ENCODE data around the gene BMP5. TPM values are rescaled to one million over a fixed set of nuclear protein-coding genes. Genes with fewer than 3 reads are reported as not detected.

The BMP5 gene
- total RNA-seq, 1 experiment from 2014 or later: not detected

DNA sequence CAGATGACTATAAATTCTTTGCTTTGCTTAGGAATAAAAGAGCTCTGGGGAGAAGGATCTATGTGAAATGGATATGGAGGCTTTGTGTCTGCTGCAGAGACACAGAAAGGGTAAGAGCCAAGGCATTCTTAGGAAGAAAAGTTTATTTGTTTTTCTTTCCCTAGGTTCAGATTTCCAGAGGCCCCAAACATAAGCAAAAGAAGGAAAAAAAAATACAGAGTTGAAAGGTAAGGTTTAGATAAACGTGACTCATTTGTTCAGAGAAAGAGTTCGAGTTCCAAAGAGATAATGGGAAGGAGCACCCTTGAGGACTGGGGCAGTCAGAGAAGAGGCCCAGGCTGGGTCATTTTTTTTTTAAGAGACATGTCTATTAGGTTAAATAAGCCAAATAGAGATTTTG, 27.4 kb upstream of the BMP5 start:
- H3K4me1 Mint-ChIP-seq (ENCODE audit: low read depth, unreplicated experiment): peaks cover 33% of the 10 kb centered on the region
- no peaks in the 10 kb centered on the region for H3K9me3 Mint-ChIP-seq (ENCODE audit: low read depth, unreplicated experiment)
- no TSS peak for BruUV-seq (replicated peaks)
- intact Hi-C loops (cut with micrococcal nuclease; ENCODE audit: unreplicated experiment): no loop called here
- H3K27me3 Mint-ChIP-seq (ENCODE audit: unreplicated experiment): no peaks in the 10 kb centered on the region
- DNase-seq: no peak
- TF ChIP-seq, protein P1, sequence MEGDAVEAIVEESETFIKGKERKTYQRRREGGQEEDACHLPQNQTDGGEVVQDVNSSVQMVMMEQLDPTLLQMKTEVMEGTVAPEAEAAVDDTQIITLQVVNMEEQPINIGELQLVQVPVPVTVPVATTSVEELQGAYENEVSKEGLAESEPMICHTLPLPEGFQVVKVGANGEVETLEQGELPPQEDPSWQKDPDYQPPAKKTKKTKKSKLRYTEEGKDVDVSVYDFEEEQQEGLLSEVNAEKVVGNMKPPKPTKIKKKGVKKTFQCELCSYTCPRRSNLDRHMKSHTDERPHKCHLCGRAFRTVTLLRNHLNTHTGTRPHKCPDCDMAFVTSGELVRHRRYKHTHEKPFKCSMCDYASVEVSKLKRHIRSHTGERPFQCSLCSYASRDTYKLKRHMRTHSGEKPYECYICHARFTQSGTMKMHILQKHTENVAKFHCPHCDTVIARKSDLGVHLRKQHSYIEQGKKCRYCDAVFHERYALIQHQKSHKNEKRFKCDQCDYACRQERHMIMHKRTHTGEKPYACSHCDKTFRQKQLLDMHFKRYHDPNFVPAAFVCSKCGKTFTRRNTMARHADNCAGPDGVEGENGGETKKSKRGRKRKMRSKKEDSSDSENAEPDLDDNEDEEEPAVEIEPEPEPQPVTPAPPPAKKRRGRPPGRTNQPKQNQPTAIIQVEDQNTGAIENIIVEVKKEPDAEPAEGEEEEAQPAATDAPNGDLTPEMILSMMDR (IDR thresholded peaks at IDR 0.05; ENCODE audit: unreplicated experiment): no peak
- H3K36me3 Mint-ChIP-seq (ENCODE audit: insufficient read depth, unreplicated experiment): no peaks in the 10 kb centered on the region
- CTCF ChIA-PET: interaction anchor here (0.7 kb wide), 1 partner anchor 320 kb away, joined by 3 read pairs; no protein-coding TSS in a partner anchor
- no peak overlapping the region for H3K4me3 Mint-ChIP-seq (ENCODE audit: low read depth, unreplicated experiment)
- H3K27ac Mint-ChIP-seq (ENCODE audit: unreplicated experiment): peak overlapping the region; percentile 26

DNA sequence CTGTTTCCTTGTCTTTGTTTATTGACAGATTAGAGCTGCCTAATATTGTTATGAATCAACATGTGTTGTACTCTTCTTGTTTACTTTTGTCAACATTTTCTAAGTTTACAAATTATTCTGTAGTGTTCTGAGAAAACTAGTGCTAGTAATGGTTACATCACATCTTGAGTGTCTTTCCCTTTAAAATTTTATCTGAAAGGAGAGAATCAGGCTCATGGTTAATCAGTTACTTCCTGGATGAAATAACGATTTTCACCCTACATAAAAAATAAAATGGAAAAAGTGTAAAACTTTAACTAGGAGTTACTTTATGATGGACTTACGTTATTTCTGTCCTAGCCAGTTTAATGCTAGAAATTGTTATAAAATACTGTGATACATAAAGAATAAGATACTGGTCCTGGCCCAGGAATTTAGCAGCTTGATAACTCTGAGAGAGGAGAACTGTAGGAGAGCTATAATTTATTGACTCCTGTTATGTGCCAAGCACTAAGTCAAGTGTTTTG, 26.4 kb upstream of the BMP5 start:
- Mint-ChIP-seq H3K9me3 (ENCODE audit: low read depth, unreplicated experiment) (no peaks in the 10 kb centered on the region), H3K4me1 (ENCODE audit: low read depth, unreplicated experiment) (peaks cover 41% of the 10 kb centered on the region), H3K27me3 (ENCODE audit: unreplicated experiment) (no peaks in the 10 kb centered on the region), H3K36me3 (ENCODE audit: insufficient read depth, unreplicated experiment) (no peaks in the 10 kb centered on the region), H3K27ac (ENCODE audit: unreplicated experiment) (peak overlapping the region; percentile 53), H3K4me3 (ENCODE audit: low read depth, unreplicated experiment) (peak overlapping the region; percentile 14)
- TF ChIP-seq, protein P1 (IDR thresholded peaks at IDR 0.05; ENCODE audit: unreplicated experiment): no peak
- CTCF ChIA-PET: interaction anchor here (0.9 kb wide), 1 partner anchor 33 kb away, joined by 3 read pairs; no protein-coding TSS in a partner anchor
- DNase-seq: no peak
- BruUV-seq (replicated peaks): no TSS peak
- intact Hi-C loops (cut with micrococcal nuclease; ENCODE audit: unreplicated experiment): no loop called here

DNA sequence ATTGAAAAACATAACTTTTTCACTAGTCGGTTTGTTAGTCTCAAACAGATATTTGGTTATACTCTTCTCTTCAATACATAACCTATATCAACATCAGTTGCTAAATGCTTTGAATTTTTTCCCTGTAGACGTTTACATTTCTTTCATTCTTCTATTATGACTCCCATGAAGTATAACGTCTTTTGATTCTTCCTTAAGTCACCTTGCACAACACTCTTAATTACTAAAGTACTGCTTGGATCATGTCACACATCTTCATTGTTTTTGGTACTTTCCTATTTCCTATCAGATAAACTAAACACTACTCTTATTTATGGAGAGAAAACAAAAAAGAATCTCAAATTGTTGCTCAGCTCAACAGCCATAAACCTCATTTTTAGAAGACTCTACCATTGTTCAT, 23.0 kb upstream of the BMP5 start:
- intact Hi-C loops (cut with micrococcal nuclease; ENCODE audit: unreplicated experiment): no loop called here
- Mint-ChIP-seq H3K27me3 (ENCODE audit: unreplicated experiment) (no peaks in the 10 kb centered on the region), H3K27ac (ENCODE audit: unreplicated experiment) (peak overlapping the region; percentile 42), H3K4me1 (ENCODE audit: low read depth, unreplicated experiment) (peaks cover 40% of the 10 kb centered on the region), H3K36me3 (ENCODE audit: insufficient read depth, unreplicated experiment) (no peaks in the 10 kb centered on the region), H3K4me3 (ENCODE audit: low read depth, unreplicated experiment) (peak overlapping the region; percentile 13), H3K9me3 (ENCODE audit: low read depth, unreplicated experiment) (no peaks in the 10 kb centered on the region)
- CTCF ChIA-PET: no interaction called here
- no peak for DNase-seq
- no TSS peak for BruUV-seq (replicated peaks)
- TF ChIP-seq, protein P1 (IDR thresholded peaks at IDR 0.05; ENCODE audit: unreplicated experiment): no peak

DNA sequence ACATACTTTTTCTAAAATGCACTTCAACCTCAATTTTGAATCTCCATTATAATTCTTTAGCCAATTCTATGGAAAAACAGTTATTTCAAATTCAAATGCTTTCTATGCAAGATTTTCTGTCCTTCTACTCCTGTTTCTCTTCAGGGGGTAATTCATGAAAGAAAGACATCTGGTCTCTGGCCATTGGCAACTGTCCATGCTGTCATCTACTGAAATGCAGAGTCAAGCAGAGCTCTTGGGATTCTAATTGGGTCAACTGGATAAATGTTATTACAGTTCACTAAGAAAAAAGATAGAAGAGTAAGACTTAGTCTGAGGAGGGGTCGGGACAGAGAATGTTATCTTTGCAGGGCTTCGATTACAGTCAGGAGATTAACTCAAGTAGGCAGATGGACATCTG, 22.0 kb upstream of the BMP5 start:
- CTCF ChIA-PET: no interaction called here
- no peaks in the 10 kb centered on the region for H3K27me3 Mint-ChIP-seq (ENCODE audit: unreplicated experiment)
- H3K9me3 Mint-ChIP-seq (ENCODE audit: low read depth, unreplicated experiment): no peaks in the 10 kb centered on the region

More for the DNA sequence above, 22.0 kb upstream of the BMP5 start:
- TF ChIP-seq, protein P1 (IDR thresholded peaks at IDR 0.05; ENCODE audit: unreplicated experiment): no peak
- Mint-ChIP-seq H3K4me1 (ENCODE audit: low read depth, unreplicated experiment) (peaks cover 30% of the 10 kb centered on the region), H3K36me3 (ENCODE audit: insufficient read depth, unreplicated experiment) (no peaks in the 10 kb centered on the region), H3K4me3 (ENCODE audit: low read depth, unreplicated experiment) (no peak overlapping the region), H3K27ac (ENCODE audit: unreplicated experiment) (peak overlapping the region; percentile 18)
- no peak for DNase-seq
- no TSS peak for BruUV-seq (replicated peaks)
- intact Hi-C loops (cut with micrococcal nuclease; ENCODE audit: unreplicated experiment): no loop called here

Measured in Calu3 (cell line).